Transverse colon (tissue), 4 donors: ENCODE results near the gene SEPTIN7. TPM values are rescaled to one million over a fixed set of nuclear protein-coding genes. Genes with fewer than 3 reads are reported as not detected.

Experiments used
- DNase-seq: peaks from one replicate; pipeline ENCODE4 v3.0.0-alpha.2; 2019
- H3K27ac ChIP-seq, 4 donors: fragments of 200-600 bp; sonication (generic); 2 replicates each; pipeline ENCODE4 v1.5.1; 2016 to 2018; ENCODE audit warnings: inconsistent platforms in 4 of 4
- H3K27me3 ChIP-seq: fragments of 200-600 bp; sonication (generic); 2 replicates; pipeline ENCODE4 v1.5.1; 2017; ENCODE audit warnings: inconsistent platforms
- H3K36me3 ChIP-seq, 4 donors: fragments of 200-600 bp; sonication (generic); 2 replicates each; pipeline ENCODE4 v1.5.1; 2017 to 2019; ENCODE audit warnings: inconsistent platforms in 4 of 4
- H3K4me1 ChIP-seq, 4 donors: fragments of 200-600 bp; sonication (generic); 2 replicates each; pipeline ENCODE4 v1.5.1; 2017 to 2020; ENCODE audit warnings: inconsistent platforms in 4 of 4
- H3K4me3 ChIP-seq, 4 donors: fragments of 200-600 bp; sonication (generic); 1 replicate in 1 of 4; 2 replicates in 3 of 4; pipeline versions ENCODE4 v1.5.1 to v1.6.1; 2017 to 2019; ENCODE audit warnings: inconsistent platforms in 4 of 4
- H3K9me3 ChIP-seq, 2 donors: fragments of 200-600 bp; sonication (generic); 2 replicates each; pipeline ENCODE4 v1.5.1; 2017 to 2019; ENCODE audit warnings: inconsistent platforms in 2 of 2
- EP300 ChIP-seq: sonication (generic); formaldehyde crosslinking; IDR thresholded peaks from one replicate; pipeline ENCODE4 v1.6.1; 2017; ENCODE audit warnings: antibody characterized with exemption, low read depth
- POLR2A ChIP-seq: fragments of 450-650 bp; IDR thresholded peaks from one replicate; pipeline ENCODE4 v1.6.1; 2016; ENCODE audit warnings: antibody characterized with exemption, mild to moderate bottlenecking, moderate library complexity
- POLR2AphosphoS5 ChIP-seq, 3 donors: sonication (generic); formaldehyde crosslinking; IDR thresholded peaks; one replicate each; pipeline ENCODE4 v1.6.1; 2016; ENCODE audit warnings: antibody characterized with exemption in 3 of 3
- WGBS, 2 donors: methylation state at CpG; one replicate each; pipeline ENCODE4 v1.1.5; 2018; ENCODE audit warnings: low coverage in 1 of 2; 5-methylcytosine and 5-hydroxymethylcytosine counted together
- in situ Hi-C, 4 donors: fragments of 200-750 bp; cut with MboI; loops; one replicate each; pipeline versions ENCODE4 v1.15.0 to v1.15.1; 2017; ENCODE audit warnings: low sequenced_read_pairs in 3 of 4, low pct_ligation_motif_present in 1 of 4, low pct_unique_long_range_greater_than_20kb in 1 of 4
- intact Hi-C: fragments of 100-400 bp; cut with DNase I; formaldehyde crosslinking; loops from one replicate; pipeline ENCODE4 v1.15.1; 2023; ENCODE audit warnings: low total_unique reads
- total RNA-seq, 4 donors: library from RNA; depleted of rRNA; stranded (reverse); fragments of >200 nt; gene quantifications; one replicate each; pipeline ENCODE4 v1.1.0, GENCODE V29; 2016
- TF ChIP-seq, protein P1 (sequence below), 5 experiments: fragments of 200-600 bp in 3 of 5; fragments of 450-650 bp in 2 of 5; sonication (generic) in 3 of 5; IDR thresholded peaks; 1 replicate in 2 of 5; 2 replicates in 3 of 5; pipeline ENCODE4 v1.5.1; 2016 to 2017; ENCODE audit warnings: antibody characterized with exemption in 5 of 5, inconsistent platforms in 3 of 5, mild to moderate bottlenecking in 2 of 5, moderate library complexity in 1 of 5

SEPTIN7 gene
- 100 to 1,000 TPM in 2 of 4 donors, 10 to 100 TPM in 2; 73.2 to 131 (median 101) TPM for total RNA-seq

DNA sequence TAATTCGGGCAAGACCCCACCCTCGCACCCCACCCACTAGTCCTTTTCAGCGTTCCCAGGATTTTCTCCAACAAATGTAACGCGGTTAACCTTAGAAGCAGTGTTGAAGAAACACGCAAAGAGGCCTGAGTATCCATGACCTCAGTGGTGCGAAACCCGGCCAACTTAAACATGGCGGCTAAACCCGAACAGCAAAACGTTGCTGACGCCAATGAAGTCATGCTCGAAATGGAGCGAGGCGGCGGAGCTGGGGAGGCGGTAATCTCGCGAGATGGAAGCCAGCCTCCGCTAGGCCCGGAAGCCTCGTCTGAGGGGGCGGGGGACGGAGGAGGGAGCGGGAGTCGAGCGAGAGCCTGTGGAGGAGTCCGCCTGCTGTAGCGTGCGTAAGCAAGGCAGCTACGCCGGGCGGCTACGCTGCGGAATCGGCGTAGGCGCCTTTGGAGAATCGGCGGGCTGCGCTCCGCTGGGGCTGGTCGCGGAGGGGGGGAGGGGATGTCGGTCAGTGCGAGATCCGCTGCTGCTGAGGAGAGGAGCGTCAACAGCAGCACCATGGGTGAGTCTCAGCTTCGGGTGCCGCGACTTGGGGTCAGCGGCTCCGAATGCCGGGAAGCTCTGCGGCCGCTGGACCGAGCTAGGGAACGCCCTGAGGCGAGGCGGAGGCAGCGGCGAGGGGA lies at the start of gene SEPTIN7:
TSS of gene SEPTIN7 (plus strand) at position 340 of the 674 bp plus-strand sequence. CDS start at position 493, 153 bp downstream.
- Histone ChIP-seq H3K4me3 (peak within 1 kb of the TSS; percentile 82 to 98 (median 88)), H3K4me1 (peaks cover 10 to 43% (median 31%) of the 10 kb centered on the region in 4 donors), H3K36me3 (no peaks in the 10 kb centered on the region), H3K9me3 (no peaks in the 10 kb centered on the region), H3K27ac (peak within 1 kb of the TSS; percentile 98 to 100 (median 98)), H3K27me3 (no peaks in the 10 kb centered on the region)
- TF ChIP-seq POLR2A (peak; percentile 87), EP300 (no peak), POLR2AphosphoS5 (IDR thresholded peaks at IDR 0.05) (peak; percentile 86 to 93 (median 88))
- TF ChIP-seq, protein P1, sequence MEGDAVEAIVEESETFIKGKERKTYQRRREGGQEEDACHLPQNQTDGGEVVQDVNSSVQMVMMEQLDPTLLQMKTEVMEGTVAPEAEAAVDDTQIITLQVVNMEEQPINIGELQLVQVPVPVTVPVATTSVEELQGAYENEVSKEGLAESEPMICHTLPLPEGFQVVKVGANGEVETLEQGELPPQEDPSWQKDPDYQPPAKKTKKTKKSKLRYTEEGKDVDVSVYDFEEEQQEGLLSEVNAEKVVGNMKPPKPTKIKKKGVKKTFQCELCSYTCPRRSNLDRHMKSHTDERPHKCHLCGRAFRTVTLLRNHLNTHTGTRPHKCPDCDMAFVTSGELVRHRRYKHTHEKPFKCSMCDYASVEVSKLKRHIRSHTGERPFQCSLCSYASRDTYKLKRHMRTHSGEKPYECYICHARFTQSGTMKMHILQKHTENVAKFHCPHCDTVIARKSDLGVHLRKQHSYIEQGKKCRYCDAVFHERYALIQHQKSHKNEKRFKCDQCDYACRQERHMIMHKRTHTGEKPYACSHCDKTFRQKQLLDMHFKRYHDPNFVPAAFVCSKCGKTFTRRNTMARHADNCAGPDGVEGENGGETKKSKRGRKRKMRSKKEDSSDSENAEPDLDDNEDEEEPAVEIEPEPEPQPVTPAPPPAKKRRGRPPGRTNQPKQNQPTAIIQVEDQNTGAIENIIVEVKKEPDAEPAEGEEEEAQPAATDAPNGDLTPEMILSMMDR (IDR thresholded peaks at IDR 0.05): no peak
- in situ Hi-C loops (loop anchor here in 1 of 4 donors (25.0 kb wide), 1 partner anchor 89 kb away; no protein-coding TSS in a partner anchor), intact Hi-C loops (loop anchor here (5.0 kb wide), 2 partner anchors 84 to 101 kb away; no protein-coding TSS in a partner anchor)
- peak; percentile 99 for DNase-seq
- WGBS, 2 donors: 0 to 2% methylated on average over 9 to 57 of the region's 62 CpGs

DNA sequence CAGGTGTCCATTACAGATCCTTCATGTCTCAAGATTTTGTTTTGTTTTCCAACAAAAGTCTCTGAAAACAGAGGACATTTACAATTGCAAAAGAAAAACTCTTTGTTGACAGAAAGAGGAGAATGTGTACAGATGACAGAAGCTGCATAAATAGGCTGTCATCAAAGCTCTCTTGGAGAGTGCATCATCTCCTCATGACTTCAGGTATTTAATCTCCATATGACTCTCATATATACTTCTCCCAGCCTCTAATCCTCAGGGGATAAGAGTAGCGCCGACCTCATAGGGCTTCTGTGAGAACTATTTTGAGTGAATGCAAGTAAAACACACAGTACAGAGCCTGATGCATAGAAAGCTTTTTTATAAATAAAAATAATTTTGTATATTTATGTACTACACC lies 48.1 kb upstream of the SEPTIN7 start:
- in situ Hi-C loops: no loop called here
- no peaks in the 10 kb centered on the region for H3K36me3 ChIP-seq
- no peak overlapping the region for H3K4me3 ChIP-seq
- TF ChIP-seq, protein P1 (IDR thresholded peaks at IDR 0.05): no peak
- no peak for TF ChIP-seq EP300
- TF ChIP-seq POLR2A: no peak
- TF ChIP-seq POLR2AphosphoS5 (IDR thresholded peaks at IDR 0.05): no peak
- peaks cover 0 to 12% (median 5%) of the 10 kb centered on the region in 4 donors for H3K4me1 ChIP-seq
- H3K27ac ChIP-seq: no peak overlapping the region
- H3K9me3 ChIP-seq: no peaks in the 10 kb centered on the region
- WGBS, 2 donors: 81 to 100% methylated on average over 2 of the region's 2 CpGs
- H3K27me3 ChIP-seq: no peaks in the 10 kb centered on the region
- DNase-seq: no peak
- intact Hi-C loops: no loop called here

DNA sequence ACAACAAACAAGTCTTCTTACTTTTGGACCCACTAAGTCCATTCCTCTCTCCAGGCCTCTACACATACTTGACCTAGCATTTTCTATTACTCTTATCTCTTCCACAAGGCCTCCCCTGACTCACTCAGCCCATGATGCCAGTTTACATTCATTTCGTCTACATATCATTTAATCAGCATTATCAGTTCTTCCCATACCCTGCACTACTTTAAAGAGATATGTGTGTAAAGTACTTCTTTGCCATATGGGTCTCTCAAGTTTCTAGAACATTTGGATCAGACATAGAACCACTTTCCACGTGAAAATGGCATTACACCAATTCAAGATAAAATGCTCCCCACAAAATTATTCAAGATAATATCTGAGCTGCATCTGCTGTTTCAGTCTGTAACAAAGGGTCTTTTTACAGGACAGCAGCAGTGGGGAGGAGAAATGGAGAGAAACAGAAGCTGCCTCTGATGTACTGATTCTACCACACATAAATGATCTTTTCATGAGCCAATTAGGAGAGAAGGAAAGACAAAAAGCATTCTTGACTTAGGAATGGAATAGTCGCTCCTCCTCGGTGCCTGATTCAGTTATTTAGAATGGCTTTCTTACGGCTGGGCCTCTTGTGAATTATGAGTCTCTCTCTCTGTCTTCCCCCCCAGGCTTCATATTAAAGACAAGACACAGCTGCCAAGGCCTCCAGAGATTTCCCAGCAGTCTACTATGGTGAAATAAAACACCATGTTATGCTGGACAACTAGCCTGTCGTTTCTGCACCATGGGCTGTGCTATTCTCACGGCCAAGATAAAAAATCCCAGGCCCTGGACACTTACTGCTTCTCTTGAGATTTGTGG lies 46.9 kb upstream of the SEPTIN7 start:
- WGBS, 2 donors: 76 to 78% methylated on average over 5 to 7 of the region's 7 CpGs
- intact Hi-C loops: no loop called here
- TF ChIP-seq POLR2A (no peak), POLR2AphosphoS5 (IDR thresholded peaks at IDR 0.05) (peak; percentile 18 to 74 (median 71))
- Histone ChIP-seq H3K27ac (peak overlapping the region; percentile 61 to 80 (median 66)), H3K4me3 (no peak overlapping the region), H3K36me3 (no peaks in the 10 kb centered on the region), H3K4me1 (peaks cover 0 to 12% (median 5%) of the 10 kb centered on the region in 4 donors), H3K27me3 (no peaks in the 10 kb centered on the region), H3K9me3 (no peaks in the 10 kb centered on the region)
- peak; percentile 20 for DNase-seq
- in situ Hi-C loops: no loop called here

DNA sequence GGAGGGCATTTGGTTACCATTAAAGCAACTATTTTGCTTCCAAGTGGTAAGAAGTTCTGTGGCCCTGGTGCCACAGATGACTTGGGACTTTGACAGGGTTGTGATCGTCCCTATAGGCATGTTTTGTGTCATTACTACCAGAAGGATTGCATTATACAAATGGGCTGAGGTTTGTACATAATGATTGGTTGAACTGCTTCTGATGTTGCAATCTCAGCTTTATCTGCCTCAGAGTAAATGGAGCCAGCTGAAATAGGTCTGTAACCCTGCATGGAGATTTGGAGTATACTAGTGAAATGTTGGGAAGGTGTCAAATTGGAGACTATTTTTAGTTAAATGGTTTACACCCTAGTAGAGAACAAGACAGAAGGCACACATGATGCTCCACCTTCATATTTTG lies 46.1 kb upstream of the SEPTIN7 start:
- H3K27ac ChIP-seq: peak overlapping the region; percentile 61 to 80 (median 66)
- H3K9me3 ChIP-seq: no peaks in the 10 kb centered on the region
- no peaks in the 10 kb centered on the region for H3K36me3 ChIP-seq
- in situ Hi-C loops: no loop called here
- peaks cover 0 to 12% (median 5%) of the 10 kb centered on the region in 4 donors for H3K4me1 ChIP-seq
- intact Hi-C loops: no loop called here
- 50 to 71% methylated on average over 1 of the region's 1 CpG for WGBS, 2 donors
- DNase-seq: no peak
- H3K27me3 ChIP-seq: no peaks in the 10 kb centered on the region
- no peak overlapping the region for H3K4me3 ChIP-seq
- TF ChIP-seq, protein P1 (IDR thresholded peaks at IDR 0.05): no peak
- TF ChIP-seq POLR2A (no peak), EP300 (no peak), POLR2AphosphoS5 (IDR thresholded peaks at IDR 0.05) (no peak)
